GM19468 (cell line): ENCODE results near the gene ZNF33B.
"Not testable (repeated sequence)": the region's sequence is repeated elsewhere in the genome, so short reads cannot be mapped to it uniquely, and the experiment has no call there.

Experiments
- ATAC-seq: cut with Tn5 transposase; IDR thresholded peaks from one replicate; pipeline ENCODE4 v1.9.1; 2021; ENCODE audit warnings: mild to moderate bottlenecking, moderate library complexity, moderate number of reproducible peaks; ENCODE audit not compliant: unreplicated experiment; ENCODE audit errors: extremely low read depth

ZNF33B gene

GRCh38 chr10:42638055-42638820, at the start of gene ZNF33B:
TSS of gene ZNF33B (minus strand) at chr10:42638570. CDS start at chr10:42636928, 1,642 bp downstream.
- peak; percentile 96 for ATAC-seq

DNA sequence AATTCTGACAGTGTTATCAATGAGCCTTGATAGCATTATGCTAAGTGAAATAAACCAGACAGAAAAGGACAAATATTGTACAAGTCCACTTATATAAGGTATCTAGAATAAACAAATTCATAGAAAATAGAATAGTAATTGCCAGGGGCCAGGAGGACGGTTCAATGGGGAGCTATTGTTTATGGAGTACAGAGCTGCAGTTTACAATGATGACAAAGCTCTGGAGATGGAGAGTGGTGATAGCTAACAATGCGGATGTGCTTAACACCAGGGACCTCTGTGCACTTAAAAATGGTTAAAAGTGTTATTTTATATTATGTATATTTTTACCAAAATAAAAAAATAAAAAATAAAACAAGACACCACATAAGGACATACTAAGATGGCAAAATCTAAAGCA, 46.1 kb upstream of the ZNF33B start:
- ATAC-seq, result no peak

DNA sequence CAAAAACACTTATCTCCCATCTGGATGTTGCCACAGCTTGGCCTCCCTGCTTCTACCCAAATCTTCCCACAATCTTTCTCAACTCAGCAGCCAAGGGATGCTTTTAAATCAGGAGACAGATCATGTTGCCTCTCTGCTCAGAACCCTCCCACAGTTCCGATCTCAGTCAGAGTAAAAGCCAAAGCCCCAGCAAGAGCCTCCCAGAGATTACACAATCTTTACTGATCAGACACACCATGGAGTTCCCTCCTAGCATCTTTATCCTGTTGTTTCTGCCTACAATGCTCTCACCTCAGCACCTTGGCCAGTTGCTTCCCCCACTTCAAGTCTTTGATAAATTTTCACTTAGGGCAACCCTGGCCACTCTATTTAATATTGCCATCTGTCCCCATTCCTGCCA, 41.9 kb upstream of the ZNF33B start:
- no peak for ATAC-seq

DNA sequence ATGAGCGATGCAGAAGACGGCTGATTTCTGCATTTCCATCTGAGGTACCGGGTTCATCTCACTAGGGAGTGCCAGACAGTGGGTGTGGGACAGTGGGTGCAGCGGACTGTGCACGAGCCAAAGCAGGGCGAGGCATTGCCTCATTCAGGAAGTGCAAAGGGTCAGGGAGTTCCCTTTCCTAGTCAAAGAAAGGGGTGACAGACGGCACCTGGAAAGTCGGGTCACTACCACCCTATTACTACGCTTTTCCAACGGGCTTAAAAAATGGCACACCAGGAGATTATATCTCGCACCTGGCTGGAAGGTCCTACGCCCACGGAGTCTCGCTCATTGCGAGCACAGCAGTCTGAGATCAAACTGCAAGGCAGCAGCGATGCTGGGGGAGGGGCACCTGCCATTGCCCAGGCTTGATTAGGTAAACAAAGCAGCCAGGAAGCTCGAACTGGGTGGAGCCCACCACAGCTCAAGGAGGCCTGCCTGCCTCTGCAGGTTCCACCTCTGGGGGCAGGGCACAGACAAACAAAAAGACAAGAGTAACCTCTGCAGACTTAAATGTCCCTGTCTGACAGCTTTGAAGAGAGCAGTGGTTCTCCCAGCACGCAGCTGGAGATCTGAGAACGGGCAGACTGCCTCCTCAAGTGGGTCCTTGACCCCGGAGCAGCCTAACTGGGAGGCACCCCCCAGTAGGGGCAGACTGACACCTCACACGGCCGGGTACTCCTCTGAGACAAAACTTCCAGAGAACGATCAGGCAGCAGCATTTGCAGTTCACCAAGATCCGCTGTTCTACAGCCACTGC, 27.0 kb upstream of the ZNF33B start:
- not testable (repeated sequence) for ATAC-seq

DNA sequence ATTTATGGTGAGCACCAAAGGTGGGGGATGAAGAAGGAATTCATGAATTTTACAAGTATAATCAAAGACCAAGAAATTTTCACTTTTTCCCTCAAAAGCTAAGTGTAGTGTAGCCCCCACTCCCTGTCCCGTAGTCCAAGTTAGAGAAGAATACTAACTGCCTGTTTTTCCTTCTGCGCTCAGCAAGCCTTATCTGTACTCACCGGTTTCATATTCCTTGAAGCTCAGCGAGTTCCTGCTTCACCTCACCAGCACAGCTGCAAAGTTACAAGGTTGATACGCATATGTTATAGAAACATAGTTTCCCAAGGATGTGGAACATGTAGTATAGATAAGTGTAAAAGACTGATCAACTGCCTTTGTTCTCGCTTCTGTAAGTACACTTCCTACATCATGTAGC, 16.0 kb upstream of the ZNF33B start:
- no peak for ATAC-seq

GRCh38 chr10:42652858-42653257, 14.5 kb upstream of the ZNF33B start:
- ATAC-seq, result no peak

DNA sequence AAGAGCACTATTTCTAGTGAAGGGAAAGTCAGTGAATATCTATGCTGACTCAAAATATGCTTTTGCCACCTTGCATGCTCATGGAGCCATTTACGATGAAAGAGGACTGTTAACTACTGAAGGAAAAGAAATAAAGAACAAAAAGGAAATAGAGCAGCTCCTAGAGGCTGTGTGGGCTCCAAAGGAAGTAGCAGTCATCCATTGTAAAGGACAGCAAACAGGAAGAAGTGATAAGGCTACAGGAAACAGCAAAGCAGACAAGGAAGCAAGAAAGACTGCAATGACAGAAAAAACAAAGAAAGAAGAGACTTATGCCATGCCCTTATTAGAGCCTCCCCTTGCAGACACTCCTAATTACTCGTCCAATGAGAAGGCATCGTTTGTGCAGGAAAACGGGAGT, 12.0 kb upstream of the ZNF33B start:
- no peak for ATAC-seq

GRCh38 chr10:42648512-42648911, 10.1 kb upstream of the ZNF33B start:
- ATAC-seq, result no peak

DNA sequence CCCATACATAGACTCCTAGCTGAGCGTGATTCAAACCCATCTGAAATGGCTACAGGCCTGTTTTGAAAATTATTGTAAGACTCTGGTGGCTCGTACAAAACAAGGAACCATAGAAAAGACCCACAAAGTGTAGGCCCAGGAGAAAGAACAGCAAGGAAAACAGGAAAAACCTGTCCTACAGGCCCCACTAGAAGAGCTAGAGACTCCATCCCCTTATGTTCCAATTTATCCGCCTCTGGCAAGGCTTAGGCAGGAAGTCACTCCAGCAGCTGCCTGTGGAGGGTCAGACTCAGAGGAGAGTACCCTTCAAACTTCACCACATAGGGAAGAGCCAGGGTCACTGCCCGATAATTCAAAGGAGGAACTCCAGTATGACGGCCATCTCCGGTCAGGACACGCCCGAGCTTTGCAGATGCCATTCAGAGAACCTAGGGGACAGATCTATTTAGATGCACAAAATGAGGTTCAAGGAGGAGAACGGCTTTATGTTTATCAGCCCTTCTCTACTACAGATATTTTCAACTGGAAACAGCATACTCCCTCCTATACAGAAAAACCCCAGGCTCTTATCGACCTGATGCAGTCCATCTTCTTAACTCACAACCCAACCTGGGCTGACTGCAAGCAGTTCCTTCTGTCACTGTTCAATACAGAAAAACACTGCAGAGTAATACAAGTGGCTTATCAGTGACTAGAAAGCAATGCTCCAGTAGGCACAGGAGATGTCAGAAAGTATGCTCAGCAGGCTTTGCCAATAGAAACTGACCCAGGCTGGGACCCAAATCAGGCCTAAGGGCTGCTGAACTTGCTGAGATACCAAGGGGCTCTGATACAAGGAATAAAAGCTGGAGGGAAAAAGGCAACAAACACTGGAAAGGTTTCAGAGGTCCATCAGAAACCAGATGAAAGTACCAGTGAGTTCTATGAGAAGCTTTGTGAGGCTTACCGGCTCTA, 8.6 kb upstream of the ZNF33B start:
- ATAC-seq, result no peak

GRCh38 chr10:42646214-42646613, 7.8 kb upstream of the ZNF33B start:
- ATAC-seq, result no peak

- no peak for ATAC-seq
Measured at GRCh38 chr10:42645516-42645915, 7.1 kb upstream of the ZNF33B start.

GRCh38 chr10:42645103-42645502, 6.7 kb upstream of the ZNF33B start:
- no peak for ATAC-seq

DNA sequence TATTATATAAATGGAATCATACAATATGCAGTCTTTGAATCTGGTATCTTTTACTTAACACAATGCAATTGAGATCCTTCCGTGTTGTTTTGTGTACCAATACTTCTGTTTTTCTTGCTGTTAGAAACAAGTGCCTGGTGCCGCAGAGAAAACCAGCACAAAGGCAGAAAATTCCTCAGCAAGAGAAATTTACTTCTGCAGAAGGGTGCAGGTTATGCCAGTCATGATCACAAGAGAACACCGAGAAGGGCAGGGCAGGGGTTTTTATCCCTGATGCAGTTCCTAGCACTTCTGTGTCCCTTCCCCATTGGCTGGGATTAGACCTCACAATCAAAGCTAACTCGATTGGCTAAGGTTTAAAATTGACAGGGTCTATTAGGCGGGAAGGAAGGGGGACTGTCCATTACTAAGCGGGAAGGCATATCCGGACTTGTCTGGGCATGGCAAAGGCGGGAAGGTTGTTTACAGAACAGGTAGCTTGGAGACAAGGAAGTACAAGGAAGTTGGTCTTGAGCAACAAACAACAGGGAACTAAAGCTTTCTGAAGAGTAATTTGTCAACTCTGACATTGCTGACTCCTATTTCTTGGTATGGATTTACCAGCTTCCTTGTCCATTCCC, 2.4 kb upstream of the ZNF33B start:
- no peak for ATAC-seq

DNA sequence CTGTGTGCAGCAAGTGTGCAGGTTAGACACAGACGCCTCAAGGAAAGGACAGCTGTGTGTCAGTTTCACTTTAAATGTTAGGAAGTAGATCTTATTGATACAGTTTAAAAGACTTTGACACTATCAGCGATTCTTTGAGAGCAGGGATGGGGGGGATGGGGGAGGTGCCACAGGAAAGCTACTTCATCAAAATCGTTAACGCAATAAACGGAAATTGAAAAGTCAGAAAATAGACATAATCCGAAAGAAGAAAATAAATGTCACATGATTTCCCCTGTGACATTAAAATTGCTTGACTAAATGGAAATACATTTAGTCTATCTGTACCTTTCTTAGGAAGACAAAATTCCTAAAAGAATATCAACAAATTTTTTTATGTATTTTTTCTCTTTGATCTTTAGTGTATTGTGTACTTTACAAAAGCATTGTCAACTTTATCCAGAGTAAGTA, 476 bp upstream of the ZNF33B start:
- ATAC-seq, result no peak

DNA sequence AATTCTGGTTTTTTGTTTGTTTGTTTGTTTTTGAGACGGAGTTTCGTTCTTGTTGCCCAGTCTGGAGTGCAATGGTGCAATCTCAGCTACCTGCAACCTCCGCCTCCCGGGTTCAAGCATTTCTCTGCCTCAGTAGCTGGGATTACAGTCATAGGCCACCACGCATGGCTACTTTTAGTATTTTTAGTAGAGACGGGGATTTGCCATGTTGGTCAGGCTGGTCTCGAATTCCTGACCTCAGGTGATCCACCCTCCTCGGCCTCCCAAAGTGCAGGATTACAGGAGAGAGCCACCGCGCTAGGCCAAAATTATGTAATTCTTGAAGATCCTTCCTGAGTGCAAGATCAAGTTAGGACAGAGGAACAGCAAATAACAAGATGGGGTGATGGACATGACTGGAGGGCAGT, 719 bp downstream of the ZNF33B start:
- no peak for ATAC-seq

- no peak for ATAC-seq
Measured at GRCh38 chr10:42637142-42637541, 1.2 kb downstream of the ZNF33B start.

- no peak for ATAC-seq
Measured at GRCh38 chr10:42635098-42635497, 3.3 kb downstream of the ZNF33B start.

DNA sequence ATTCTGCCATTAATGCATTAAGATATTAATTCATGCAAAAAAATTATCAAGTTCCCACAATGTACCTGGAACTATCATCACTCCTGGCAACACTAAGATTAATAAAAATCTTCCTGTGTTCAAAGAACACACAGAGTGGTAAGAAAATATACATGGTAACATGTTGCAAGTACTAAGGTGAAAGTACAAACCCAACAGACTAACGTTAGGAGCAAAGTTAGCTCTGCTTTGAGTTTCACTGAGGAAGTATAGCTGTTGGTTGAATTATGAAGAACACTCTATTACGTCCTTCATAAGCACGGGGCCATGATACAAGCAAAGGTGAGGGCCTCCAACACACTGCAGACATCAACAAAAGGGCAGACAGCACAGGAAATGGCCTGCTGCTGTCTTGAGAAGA, 5.8 kb downstream of the ZNF33B start:
- ATAC-seq, result no peak

- no peak for ATAC-seq
Measured at GRCh38 chr10:42630537-42631134, 7.7 kb downstream of the ZNF33B start.

DNA sequence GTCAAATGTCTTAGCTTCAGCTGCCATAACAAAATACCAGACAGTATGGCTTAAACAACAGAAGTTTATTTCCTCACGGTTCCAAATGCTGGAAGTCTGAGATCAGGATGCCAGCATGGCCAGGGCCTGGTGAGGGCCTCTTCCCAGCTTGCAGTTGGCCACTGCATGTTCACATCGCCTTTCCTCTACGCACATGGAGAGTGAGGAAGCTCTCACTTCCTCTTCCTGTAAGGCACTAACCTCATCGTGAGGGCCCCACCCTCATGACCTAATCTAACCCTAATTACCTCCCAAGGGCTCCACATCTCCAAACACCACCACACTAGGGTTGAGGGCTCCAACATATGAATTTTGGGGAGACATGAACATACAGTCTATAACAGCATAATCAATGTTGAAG, 14.4 kb downstream of the ZNF33B start:
- no peak for ATAC-seq
